Activated T-helper 17 cell treated with anti-CD3 and anti-CD28 coated beads, Interleukin-2, amount 50 U/mL, for 72 hours (primary cell): ENCODE measurements around the gene ENOX1. TPM values are rescaled to one million over a fixed set of nuclear protein-coding genes. Genes with fewer than 3 reads are reported as not detected.

Experiments used
- ATAC-seq: fragments of 150-1000 bp; cut with Tn5 transposase; replicated peaks from 2 replicates; pipeline ENCODE4 v1.10.0; 2021; ENCODE audit warnings: mild to moderate bottlenecking, moderate library complexity
- H3K27ac Mint-ChIP-seq: one replicate; pipeline ENCODE4 v1.8.0; 2022; ENCODE audit warnings: mixed read lengths
- H3K27me3 Mint-ChIP-seq: one replicate; pipeline ENCODE4 v1.8.0; 2022; ENCODE audit warnings: mixed read lengths
- H3K36me3 Mint-ChIP-seq: one replicate; pipeline ENCODE4 v1.8.0; 2022; ENCODE audit warnings: low read depth, mild to moderate bottlenecking, mixed read lengths
- H3K4me1 Mint-ChIP-seq: one replicate; pipeline ENCODE4 v1.8.0; 2022; ENCODE audit warnings: mixed read lengths
- H3K4me3 Mint-ChIP-seq: one replicate; pipeline ENCODE4 v1.8.0; 2022; ENCODE audit warnings: mild to moderate bottlenecking, mixed read lengths
- H3K9me3 Mint-ChIP-seq: one replicate; pipeline ENCODE4 v1.8.0; 2022; ENCODE audit warnings: mixed read lengths
- total RNA-seq, 2 donors: library from RNA; stranded (reverse); gene quantifications; one replicate each; pipeline ENCODE4 v1.2.3, GENCODE V29; 2022

The ENOX1 gene
- total RNA-seq, 2 donors from 2014 or later = 1.7 TPM; not detected in 1

DNA sequence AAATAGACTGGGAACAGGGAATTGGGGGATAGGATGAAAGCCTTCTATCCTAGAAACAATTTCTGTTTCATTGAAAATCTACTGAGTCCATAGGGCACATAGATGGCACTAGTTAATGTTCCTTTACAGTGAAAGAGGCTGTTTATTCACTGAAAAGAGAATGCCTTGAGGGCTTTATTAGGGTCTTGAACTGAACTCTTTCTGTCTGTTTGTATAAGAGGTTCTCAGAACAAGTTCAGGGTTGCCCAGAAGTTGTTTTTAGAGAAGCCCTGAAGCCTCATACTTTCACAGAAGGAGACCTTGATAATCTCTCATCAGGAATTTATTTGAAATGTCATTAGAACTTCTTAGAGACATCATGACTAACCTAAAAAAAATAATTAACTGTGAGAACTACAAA, 43.9 kb downstream of the ENOX1 start:
- no peak overlapping the region for H3K27ac Mint-ChIP-seq
- H3K36me3 Mint-ChIP-seq = no peaks in the 10 kb centered on the region
- no peak overlapping the region for H3K4me3 Mint-ChIP-seq
- peaks cover 3% of the 10 kb centered on the region for H3K9me3 Mint-ChIP-seq
- H3K27me3 Mint-ChIP-seq = peaks cover 20% of the 10 kb centered on the region
- no peak for ATAC-seq
- no peaks in the 10 kb centered on the region for H3K4me1 Mint-ChIP-seq

DNA sequence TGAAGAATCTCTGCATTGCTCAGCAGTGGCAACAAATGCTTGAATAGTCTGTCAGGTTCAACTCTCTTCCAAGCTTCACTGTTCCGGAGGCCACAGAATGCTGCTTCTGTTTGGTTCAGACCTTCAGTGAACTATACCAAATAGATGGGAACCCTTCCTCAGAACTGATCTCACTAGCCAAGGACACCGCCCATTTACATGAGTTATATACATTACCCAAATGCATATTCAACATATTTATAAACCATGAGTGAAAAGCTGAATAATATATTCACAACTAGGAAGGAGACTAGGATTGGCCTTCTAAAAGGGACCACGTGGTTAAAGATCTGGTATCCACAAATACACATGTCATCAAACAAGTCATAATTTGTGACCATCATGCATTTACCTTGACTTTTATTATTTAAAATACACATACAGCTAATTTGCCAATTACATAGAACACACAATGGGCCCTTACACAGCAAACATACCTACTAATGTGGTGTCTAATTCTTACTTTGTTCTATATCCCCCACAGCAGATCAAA, 49.3 kb downstream of the ENOX1 start:
- Mint-ChIP-seq H3K9me3 (no peaks in the 10 kb centered on the region), H3K36me3 (no peaks in the 10 kb centered on the region), H3K27me3 (peaks cover 8% of the 10 kb centered on the region), H3K4me3 (no peak overlapping the region), H3K4me1 (no peaks in the 10 kb centered on the region), H3K27ac (no peak overlapping the region)
- no peak for ATAC-seq

DNA sequence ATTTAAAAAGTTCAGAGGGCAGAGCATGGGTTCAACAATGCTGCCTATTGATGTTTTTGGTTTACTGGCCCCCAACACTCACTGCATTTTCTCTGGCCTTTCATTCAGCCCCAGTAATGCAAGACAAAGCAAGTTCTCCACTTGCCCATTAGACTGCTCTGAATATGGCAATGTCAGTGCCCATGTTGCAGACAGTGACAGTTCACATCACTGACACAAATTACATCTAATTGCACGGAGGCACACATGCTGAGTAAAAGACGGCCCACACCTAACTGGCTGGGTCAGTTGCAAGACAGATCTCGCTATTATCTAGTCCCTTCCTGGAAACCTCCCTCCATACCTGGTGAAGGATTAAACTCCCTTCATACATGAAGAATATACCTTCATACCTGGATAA, 54.0 kb downstream of the ENOX1 start:
- no peak for ATAC-seq
- Mint-ChIP-seq H3K4me1 (no peaks in the 10 kb centered on the region), H3K4me3 (no peak overlapping the region), H3K9me3 (no peaks in the 10 kb centered on the region), H3K27me3 (peaks cover 12% of the 10 kb centered on the region), H3K27ac (no peak overlapping the region), H3K36me3 (no peaks in the 10 kb centered on the region)

DNA sequence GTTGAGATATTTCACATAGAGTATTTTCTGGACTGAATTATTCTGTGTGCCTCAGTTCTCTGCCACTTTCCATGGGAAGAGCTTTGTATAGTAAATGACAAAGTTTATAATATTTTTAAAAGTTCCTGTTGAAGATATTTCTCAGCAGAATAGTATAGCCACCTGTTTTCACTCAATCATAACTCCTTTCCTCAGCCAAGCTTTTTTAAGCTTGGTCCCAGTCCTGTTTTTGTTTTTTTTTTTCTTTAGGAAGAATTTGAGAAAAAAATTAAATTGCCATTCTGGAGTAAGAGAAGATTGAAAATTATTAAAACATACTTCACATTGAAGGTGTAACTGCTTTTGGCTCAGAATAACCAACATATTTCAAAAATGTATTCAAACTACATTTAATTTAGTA, 55.5 kb downstream of the ENOX1 start:
- H3K36me3 Mint-ChIP-seq = no peaks in the 10 kb centered on the region
- H3K4me1 Mint-ChIP-seq = no peaks in the 10 kb centered on the region
- H3K4me3 Mint-ChIP-seq = no peak overlapping the region
- peaks cover 16% of the 10 kb centered on the region for H3K27me3 Mint-ChIP-seq
- no peak for ATAC-seq
- no peak overlapping the region for H3K27ac Mint-ChIP-seq
- no peaks in the 10 kb centered on the region for H3K9me3 Mint-ChIP-seq

DNA sequence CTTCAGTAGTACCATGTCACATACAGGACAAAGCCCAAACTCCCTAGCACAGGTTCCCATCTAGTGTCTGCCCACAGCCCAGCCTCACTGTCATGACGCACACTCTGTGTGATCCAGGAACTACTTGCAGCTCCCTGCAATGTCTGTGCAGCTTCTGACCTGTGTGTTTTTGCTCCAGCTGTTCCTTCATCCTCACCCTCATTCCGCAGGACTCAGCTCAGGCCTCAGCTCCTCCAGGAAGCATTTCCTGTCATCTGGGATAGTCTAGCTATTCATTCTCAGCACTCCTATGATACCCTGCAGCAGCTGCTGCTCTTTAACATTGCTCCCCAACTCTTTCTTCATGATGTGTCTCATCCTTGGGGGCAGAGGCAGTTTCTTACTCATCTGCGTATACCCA, 56.1 kb downstream of the ENOX1 start:
- no peak for ATAC-seq
- no peaks in the 10 kb centered on the region for H3K9me3 Mint-ChIP-seq
- H3K36me3 Mint-ChIP-seq = no peaks in the 10 kb centered on the region
- H3K27ac Mint-ChIP-seq = no peak overlapping the region
- no peak overlapping the region for H3K4me3 Mint-ChIP-seq
- H3K27me3 Mint-ChIP-seq = peaks cover 16% of the 10 kb centered on the region
- H3K4me1 Mint-ChIP-seq = no peaks in the 10 kb centered on the region

DNA sequence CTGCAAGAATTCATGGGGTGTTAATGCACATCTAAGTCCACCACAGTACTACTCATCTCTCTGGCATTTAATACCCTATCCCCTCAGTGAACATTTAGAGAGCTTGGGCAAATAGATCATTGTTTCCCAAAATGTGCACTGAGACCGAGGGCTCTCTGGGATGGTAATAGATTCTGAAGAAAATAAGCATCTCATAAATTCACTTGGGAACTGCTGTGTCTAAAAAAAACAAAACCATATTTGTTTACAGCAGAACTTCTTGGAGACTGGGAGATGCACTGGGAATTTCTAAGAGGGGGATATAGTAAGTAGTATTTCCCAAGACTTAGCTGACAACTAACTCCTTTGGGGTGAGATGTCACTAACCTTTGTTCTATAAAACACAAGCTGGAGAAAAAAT, 58.4 kb downstream of the ENOX1 start:
- no peaks in the 10 kb centered on the region for H3K4me1 Mint-ChIP-seq
- H3K4me3 Mint-ChIP-seq = no peak overlapping the region
- peaks cover 16% of the 10 kb centered on the region for H3K27me3 Mint-ChIP-seq
- no peaks in the 10 kb centered on the region for H3K36me3 Mint-ChIP-seq
- H3K9me3 Mint-ChIP-seq = no peaks in the 10 kb centered on the region
- H3K27ac Mint-ChIP-seq = no peak overlapping the region
- no peak for ATAC-seq

DNA sequence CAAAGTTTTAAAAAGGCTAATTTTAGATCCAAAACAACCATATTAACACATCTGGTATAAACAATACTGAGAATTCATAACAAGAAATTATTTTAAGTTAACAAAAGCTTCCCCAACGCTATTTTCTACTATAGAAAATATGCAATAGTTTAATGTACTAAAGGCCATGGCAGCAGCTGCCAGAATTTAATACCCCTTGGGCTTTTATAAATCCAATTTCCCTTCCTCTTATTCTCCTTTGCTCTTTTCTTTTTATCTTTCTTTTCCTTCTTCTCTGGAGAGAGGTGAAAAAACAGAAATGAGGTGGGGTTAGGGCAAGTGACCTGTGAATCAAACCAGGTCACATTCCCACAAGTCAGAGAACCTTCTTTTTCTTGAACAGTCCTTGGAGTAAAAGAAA, 58.9 kb downstream of the ENOX1 start:
- no peak overlapping the region for H3K27ac Mint-ChIP-seq
- ATAC-seq = no peak
- no peaks in the 10 kb centered on the region for H3K36me3 Mint-ChIP-seq
- no peak overlapping the region for H3K4me3 Mint-ChIP-seq
- H3K4me1 Mint-ChIP-seq = no peaks in the 10 kb centered on the region
- peaks cover 15% of the 10 kb centered on the region for H3K27me3 Mint-ChIP-seq
- no peaks in the 10 kb centered on the region for H3K9me3 Mint-ChIP-seq

DNA sequence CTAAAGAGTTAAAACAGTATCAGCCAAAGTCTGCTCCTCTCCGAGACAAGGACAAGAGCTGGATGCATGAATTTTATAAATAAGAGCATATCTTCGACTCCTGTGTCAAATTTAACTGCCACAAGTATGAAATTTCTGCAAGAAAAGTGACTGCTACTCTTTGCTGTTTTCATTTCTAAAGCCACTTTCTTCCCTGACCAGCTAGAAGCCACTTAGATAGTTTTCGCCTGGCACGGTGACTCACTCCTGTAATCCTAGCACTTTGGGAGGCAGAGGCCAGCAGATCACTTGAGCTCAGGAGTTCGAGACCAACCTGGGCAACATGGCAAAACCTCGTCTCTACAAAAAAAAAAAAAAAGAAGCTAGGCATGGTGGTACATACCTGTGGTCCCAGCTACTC, 61.3 kb downstream of the ENOX1 start:
- no peak overlapping the region for H3K27ac Mint-ChIP-seq
- H3K27me3 Mint-ChIP-seq = peaks cover 7% of the 10 kb centered on the region
- no peak for ATAC-seq
- H3K36me3 Mint-ChIP-seq = no peaks in the 10 kb centered on the region
- H3K4me3 Mint-ChIP-seq = no peak overlapping the region
- peaks cover 3% of the 10 kb centered on the region for H3K9me3 Mint-ChIP-seq
- H3K4me1 Mint-ChIP-seq = no peaks in the 10 kb centered on the region

DNA sequence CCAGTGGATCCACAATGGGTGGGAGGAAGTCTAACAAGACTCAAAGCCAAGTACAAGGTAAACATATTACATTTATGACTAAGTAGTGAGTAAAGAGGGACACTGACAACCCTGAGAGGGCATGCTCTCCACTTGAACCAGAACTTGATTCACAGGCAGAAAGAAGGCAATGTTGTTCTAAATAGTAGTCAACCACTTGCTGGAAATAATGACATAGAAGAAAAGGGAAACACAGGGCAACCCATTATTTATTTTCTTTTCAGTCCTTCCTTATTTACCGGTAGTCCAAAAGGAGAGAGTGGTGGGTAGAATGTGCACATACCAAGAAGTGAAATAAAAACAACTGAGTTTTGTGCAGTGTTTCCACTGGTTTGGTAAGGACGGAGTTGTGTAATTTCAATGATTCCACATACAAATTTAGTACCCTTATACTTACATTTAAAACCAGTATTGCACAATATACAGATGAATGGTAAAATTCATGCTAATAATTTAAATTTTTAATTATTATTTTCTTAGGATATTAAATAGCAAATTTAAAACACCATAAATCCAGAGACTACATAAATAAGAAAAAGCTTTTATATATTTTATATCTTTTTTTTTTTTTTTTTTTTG, 65.9 kb downstream of the ENOX1 start:
- no peak for ATAC-seq
- Mint-ChIP-seq H3K4me3 (no peak overlapping the region), H3K36me3 (no peaks in the 10 kb centered on the region), H3K9me3 (peaks cover 4% of the 10 kb centered on the region), H3K27ac (no peak overlapping the region), H3K4me1 (no peaks in the 10 kb centered on the region), H3K27me3 (peaks cover 3% of the 10 kb centered on the region)

DNA sequence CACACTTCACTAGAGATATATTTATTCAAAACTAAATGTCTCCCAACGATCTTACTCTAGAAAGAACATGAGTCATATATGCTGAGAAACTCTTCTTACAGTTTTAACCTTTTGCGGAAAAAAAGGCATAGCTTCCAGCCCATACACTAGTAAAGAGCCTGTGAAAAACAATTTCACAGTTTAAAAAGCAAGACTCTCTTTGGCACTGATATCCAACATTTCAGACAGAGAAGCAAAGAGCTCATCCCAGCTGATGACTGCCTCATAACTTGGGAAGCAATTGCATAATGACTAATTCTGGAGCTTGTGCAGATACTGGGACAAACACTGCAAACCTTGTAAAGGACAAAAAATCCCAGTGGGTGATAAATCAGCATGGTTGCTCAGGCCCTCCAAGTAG, 88.0 kb downstream of the ENOX1 start:
- peak; percentile 59 for ATAC-seq
- H3K27me3 Mint-ChIP-seq = peaks cover 9% of the 10 kb centered on the region

DNA sequence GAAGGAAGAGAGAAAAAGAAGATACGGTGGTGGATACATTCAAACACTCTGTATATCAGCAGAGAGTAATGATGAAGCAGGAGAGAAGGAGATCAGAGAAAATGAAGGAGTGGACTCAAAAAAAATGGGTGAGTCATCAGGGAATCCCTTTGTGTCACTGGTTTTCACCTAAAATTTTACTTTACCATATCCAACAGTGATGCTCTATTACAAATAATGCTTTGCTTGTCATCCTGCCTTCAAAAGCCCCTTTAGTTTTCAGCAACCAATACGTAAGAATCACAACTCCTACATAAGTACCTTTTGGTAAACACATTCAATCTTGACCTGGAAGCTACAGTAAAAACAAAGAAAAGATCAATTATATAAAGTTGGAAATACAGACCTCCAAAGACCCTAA, 88.8 kb downstream of the ENOX1 start:
- ATAC-seq = peak; percentile 65
- H3K4me1 Mint-ChIP-seq = no peaks in the 10 kb centered on the region
- no peak overlapping the region for H3K4me3 Mint-ChIP-seq
- H3K27ac Mint-ChIP-seq = no peak overlapping the region
- no peaks in the 10 kb centered on the region for H3K9me3 Mint-ChIP-seq
- no peaks in the 10 kb centered on the region for H3K36me3 Mint-ChIP-seq
- H3K27me3 Mint-ChIP-seq = peaks cover 6% of the 10 kb centered on the region

More for the DNA sequence above, 88.0 kb downstream of the ENOX1 start:
- Mint-ChIP-seq H3K9me3 (no peaks in the 10 kb centered on the region), H3K36me3 (no peaks in the 10 kb centered on the region), H3K27ac (no peak overlapping the region), H3K4me3 (no peak overlapping the region), H3K4me1 (no peaks in the 10 kb centered on the region)

DNA sequence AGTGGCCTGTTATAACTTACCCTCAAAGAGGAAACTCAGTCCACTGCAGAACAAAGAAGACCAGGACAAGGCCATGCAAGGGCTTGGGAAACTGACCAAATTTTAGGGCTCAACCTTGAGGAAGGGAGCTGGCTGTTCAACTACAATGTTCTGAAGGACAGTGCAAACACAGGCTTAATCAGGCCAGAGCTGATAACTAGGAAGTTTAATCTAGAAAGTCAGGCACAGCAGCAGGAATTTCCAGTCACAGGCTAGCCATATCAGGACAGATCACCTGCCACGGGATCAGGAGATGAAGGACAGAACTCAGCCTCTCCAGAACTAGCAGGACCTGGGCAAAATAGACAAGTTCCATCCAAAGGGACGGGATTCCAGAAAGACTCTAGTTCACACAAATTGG, 89.4 kb downstream of the ENOX1 start:
- Mint-ChIP-seq H3K4me1 (no peaks in the 10 kb centered on the region), H3K27ac (no peak overlapping the region), H3K27me3 (peaks cover 6% of the 10 kb centered on the region), H3K4me3 (no peak overlapping the region), H3K36me3 (no peaks in the 10 kb centered on the region), H3K9me3 (no peaks in the 10 kb centered on the region)
- no peak for ATAC-seq

DNA sequence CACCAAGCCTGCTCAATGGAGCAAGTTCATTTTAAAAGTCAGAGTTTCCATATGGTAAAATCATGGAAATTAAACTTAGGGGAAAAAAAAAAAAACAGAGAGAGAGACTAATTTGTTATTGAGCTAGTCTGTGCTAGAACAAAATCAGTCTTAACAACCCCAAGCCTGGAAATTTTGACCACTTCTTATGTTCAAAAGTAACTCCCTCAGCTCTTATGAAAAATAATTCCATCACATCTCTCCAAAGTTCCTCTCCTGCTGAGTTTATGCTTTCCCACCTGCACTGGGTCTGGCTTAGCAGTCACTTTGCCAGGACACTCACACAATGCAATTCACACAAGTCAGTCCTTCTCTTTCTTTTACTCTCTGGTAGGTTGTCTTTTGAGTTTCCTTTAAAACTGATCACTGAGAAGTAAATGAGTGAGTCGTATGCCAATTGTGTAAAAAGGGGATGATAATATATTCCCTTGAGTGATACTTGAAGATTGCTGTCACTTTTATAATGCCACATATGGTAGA, 92.6 kb downstream of the ENOX1 start:
- H3K27me3 Mint-ChIP-seq = peaks cover 11% of the 10 kb centered on the region
- no peaks in the 10 kb centered on the region for H3K36me3 Mint-ChIP-seq
- H3K4me1 Mint-ChIP-seq = no peaks in the 10 kb centered on the region
- ATAC-seq = no peak
- H3K27ac Mint-ChIP-seq = no peak overlapping the region
- H3K4me3 Mint-ChIP-seq = no peak overlapping the region
- H3K9me3 Mint-ChIP-seq = no peaks in the 10 kb centered on the region

DNA sequence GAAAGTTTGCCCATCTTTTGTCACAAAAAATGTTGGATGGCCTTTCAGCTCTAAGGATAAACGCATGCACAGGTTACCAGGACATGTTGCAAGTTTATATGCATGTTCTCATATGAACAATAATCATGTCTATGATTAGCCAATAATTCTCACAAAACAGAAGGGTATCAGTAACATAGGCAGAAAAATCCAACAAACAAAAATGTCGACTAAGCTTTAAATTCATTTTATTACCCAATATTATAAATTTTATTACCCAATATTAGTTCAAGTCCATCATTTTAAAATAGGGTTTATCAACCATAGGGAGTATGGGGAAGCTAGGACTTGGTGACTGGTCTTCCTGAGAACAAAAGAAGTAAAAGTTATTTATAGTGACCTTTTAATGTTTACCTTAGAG, 93.1 kb downstream of the ENOX1 start:
- H3K9me3 Mint-ChIP-seq = no peaks in the 10 kb centered on the region
- peaks cover 11% of the 10 kb centered on the region for H3K27me3 Mint-ChIP-seq
- H3K4me3 Mint-ChIP-seq = no peak overlapping the region
- H3K36me3 Mint-ChIP-seq = no peaks in the 10 kb centered on the region
- no peak for ATAC-seq
- H3K27ac Mint-ChIP-seq = no peak overlapping the region
- no peaks in the 10 kb centered on the region for H3K4me1 Mint-ChIP-seq

DNA sequence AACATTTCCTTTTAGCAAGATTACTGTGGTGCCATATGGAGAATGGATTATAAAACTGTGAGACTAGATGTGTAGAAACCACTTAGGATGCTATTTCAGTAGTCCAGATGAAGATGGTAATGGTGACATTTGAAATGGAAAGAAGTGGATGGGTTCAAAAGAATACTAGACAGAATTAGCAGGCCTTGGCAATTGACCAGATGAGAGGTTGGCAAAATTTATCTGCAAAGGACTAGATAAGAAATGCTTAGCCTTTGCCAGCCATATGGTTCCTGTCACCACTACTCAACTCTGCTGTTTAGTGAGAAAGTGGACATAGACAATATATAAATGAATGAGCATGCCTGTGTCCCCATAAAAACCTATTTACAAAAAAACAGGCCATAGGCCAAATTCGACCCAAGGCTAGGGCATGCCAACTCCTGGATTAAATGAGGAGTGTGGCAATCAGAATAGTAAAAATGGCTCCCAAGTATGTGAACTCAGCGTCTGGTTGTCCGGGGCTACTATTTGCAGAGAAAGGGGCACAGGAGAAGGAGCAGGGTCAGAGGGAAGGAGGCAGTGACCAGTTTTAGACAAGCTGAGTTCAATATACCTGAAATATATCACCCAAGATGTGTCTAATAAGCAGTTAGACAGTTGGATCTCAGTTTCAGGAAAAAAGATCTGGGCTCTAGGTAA, 98.4 kb downstream of the ENOX1 start:
- Mint-ChIP-seq H3K27me3 (peaks cover 8% of the 10 kb centered on the region), H3K4me3 (no peak overlapping the region), H3K36me3 (no peaks in the 10 kb centered on the region), H3K9me3 (no peaks in the 10 kb centered on the region), H3K4me1 (no peaks in the 10 kb centered on the region), H3K27ac (no peak overlapping the region)
- ATAC-seq = no peak
